H1 (cell line): ENCODE measurements around the gene LRWD1. TPM values are rescaled to one million over a fixed set of nuclear protein-coding genes. Genes with fewer than 3 reads are reported as not detected.
A peak's percentile ranks its signal among the peaks of the same experiment; 100 is the strongest.

Experiments
- CTCF ChIA-PET: fragments of 300-600 bp; sonication (Branson Sonifier 250); formaldehyde crosslinking; loops from one replicate; lab custom pipeline; 2021; ENCODE audit not compliant: partially characterized antibody; lab: Charles Lee
- POLR2A ChIA-PET: fragments of 300-600 bp; sonication (Branson Sonifier 250); formaldehyde crosslinking; loops from one replicate; lab custom pipeline; 2021; ENCODE audit warnings: inconsistent platforms; ENCODE audit not compliant: partially characterized antibody; lab: Charles Lee
- DNase-seq, 2 experiments: peaks; one replicate each; pipeline versions ENCODE4 v3.0.0 to v3.0.0-alpha.2; 2010 to 2022; ENCODE audit warnings: low spot score in 2 of 2, low read depth in 1 of 2, mixed read lengths in 1 of 2
- FAIRE-seq: peaks from 2 replicates; lab custom pipeline; 2011; peaks lifted over from hg19 to GRCh38; lab: Jason Lieb, UNC
- H2AFZ ChIP-seq: 2 replicates; pipeline ENCODE4 v1.8.1; 2012; ENCODE audit warnings: low read length, inconsistent platforms
- H2AK5ac ChIP-seq: 2 replicates; pipeline ENCODE4 v1.6.1; 2013; ENCODE audit warnings: low read depth, low read length
- H2BK120ac ChIP-seq: replicated peaks from 2 replicates; pipeline ENCODE3; 2013; ENCODE audit warnings: low read depth, low read length, inconsistent platforms
- H2BK12ac ChIP-seq: 2 replicates; pipeline ENCODE4 v1.6.1; 2013; ENCODE audit warnings: low read depth, low read length
- H2BK15ac ChIP-seq: 2 replicates; pipeline ENCODE4 v1.6.1; 2013; ENCODE audit warnings: low read length
- H2BK20ac ChIP-seq: 2 replicates; pipeline ENCODE4 v1.6.1; 2013; ENCODE audit warnings: low read length
- H2BK5ac ChIP-seq: 2 replicates; pipeline ENCODE4 v1.6.1; 2013; ENCODE audit warnings: low read depth, low read length
- H3K14ac ChIP-seq: 2 replicates; pipeline ENCODE4 v1.6.1; 2013; ENCODE audit warnings: inconsistent platforms; ENCODE audit not compliant: insufficient read length
- H3K18ac ChIP-seq: 2 replicates; pipeline ENCODE4 v1.6.1; 2013; ENCODE audit warnings: low read length; ENCODE audit errors: extremely low read depth
- H3K23ac ChIP-seq: 2 replicates; pipeline ENCODE4 v1.6.1; 2013; ENCODE audit warnings: inconsistent platforms; ENCODE audit not compliant: insufficient read length
- H3K23me2 ChIP-seq: 2 replicates; pipeline ENCODE4 v1.6.1; 2013; ENCODE audit warnings: low read depth, low read length
- H3K27ac ChIP-seq: 2 replicates; pipeline ENCODE4 v1.6.1; 2011; ENCODE audit warnings: low read depth, low read length, inconsistent platforms
- H3K27me3 ChIP-seq, 4 experiments: replicated peaks in 1 of 4; 1 replicate in 1 of 4; 2 replicates in 3 of 4; pipeline versions ENCODE4 v1.6.1 to v1.8.1; 2011 to 2013; ENCODE audit warnings: low read length in 3 of 4, mild to moderate bottlenecking in 3 of 4, inconsistent platforms in 2 of 4, mixed read lengths in 2 of 4, moderate library complexity in 1 of 4; ENCODE audit not compliant: control insufficient read depth in 3 of 4, insufficient read depth in 3 of 4; ENCODE audit errors: extremely low read depth in 1 of 4
- H3K36me3 ChIP-seq, 4 experiments: 2 replicates each; pipeline versions ENCODE4 v1.6.1 to v1.8.1; 2011 to 2013; ENCODE audit warnings: mild to moderate bottlenecking in 4 of 4, low read length in 3 of 4, moderate library complexity in 2 of 4, control low read depth in 1 of 4, inconsistent platforms in 1 of 4; ENCODE audit not compliant: insufficient read depth in 4 of 4, control insufficient read depth in 2 of 4
- H3K4ac ChIP-seq: replicated peaks from 2 replicates; pipeline ENCODE3; 2013; ENCODE audit warnings: low read length, low read depth, mixed read lengths, inconsistent platforms; ENCODE audit not compliant: insufficient read length
- H3K4me1 ChIP-seq, 4 experiments: replicated peaks in 1 of 4; 1 replicate in 1 of 4; 2 replicates in 3 of 4; pipeline versions ENCODE4 v1.6.1 to v1.8.1; 2011 to 2013; ENCODE audit warnings: low read length in 3 of 4, inconsistent platforms in 2 of 4, mixed read lengths in 1 of 4; ENCODE audit not compliant: insufficient read depth in 4 of 4, control insufficient read depth in 3 of 4
- H3K4me2 ChIP-seq, 2 experiments: 2 replicates each; pipeline versions ENCODE4 v1.6.1 to v1.8.1; 2011 to 2013; ENCODE audit warnings: low read depth in 2 of 2, low read length in 2 of 2, control low read depth in 1 of 2, inconsistent platforms in 1 of 2, mild to moderate bottlenecking in 1 of 2; ENCODE audit not compliant: insufficient read depth in 1 of 2
- H3K4me3 ChIP-seq, 4 experiments: fragments of 200-600, 300-600 bp in 1 of 4; sonication (generic), shearing (Covaris generic), sonication (Bioruptor Twin) in 1 of 4; 2 replicates each; pipeline versions ENCODE4 v1.5.1 to v1.8.1; 2011 to 2016; ENCODE audit warnings: low read length in 4 of 4, low read depth in 3 of 4, control low read depth in 2 of 4, inconsistent platforms in 2 of 4, mild to moderate bottlenecking in 2 of 4, mixed read lengths in 1 of 4, moderate library complexity in 1 of 4; ENCODE audit not compliant: insufficient read depth in 2 of 4; ENCODE audit errors: extremely low read depth in 1 of 4
- H3K56ac ChIP-seq: replicated peaks from 2 replicates; pipeline ENCODE3; 2013; ENCODE audit warnings: low read depth, mild to moderate bottlenecking, mixed read lengths, low read length, inconsistent platforms; ENCODE audit not compliant: insufficient read length
- H3K79me1 ChIP-seq: 2 replicates; pipeline ENCODE4 v1.6.1; 2013; ENCODE audit warnings: low read depth, low read length, control low read depth
- H3K79me2 ChIP-seq, 2 experiments: 2 replicates each; pipeline versions ENCODE4 v1.6.1 to v1.8.1; 2012 to 2013; ENCODE audit warnings: low read length in 2 of 2, mild to moderate bottlenecking in 2 of 2, inconsistent platforms in 1 of 2; ENCODE audit not compliant: insufficient read depth in 2 of 2, control insufficient read depth in 1 of 2
- H3K9ac ChIP-seq, 4 experiments: replicated peaks in 1 of 4; 1 replicate in 1 of 4; 2 replicates in 3 of 4; pipeline versions ENCODE4 v1.6.1 to v1.8.1; 2011 to 2013; ENCODE audit warnings: low read depth in 3 of 4, low read length in 3 of 4, control low read depth in 2 of 4, mild to moderate bottlenecking in 2 of 4, moderate library complexity in 2 of 4, inconsistent platforms in 1 of 4; ENCODE audit errors: extremely low read depth in 1 of 4
- H3K9me3 ChIP-seq, 2 experiments: 2 replicates each; pipeline versions ENCODE4 v1.6.1 to v1.8.1; 2012 to 2013; ENCODE audit warnings: mild to moderate bottlenecking in 2 of 2, moderate library complexity in 2 of 2, control low read depth in 1 of 2, inconsistent platforms in 1 of 2, low read depth in 1 of 2, low read length in 1 of 2, mixed read lengths in 1 of 2; ENCODE audit not compliant: insufficient read depth in 2 of 2
- H4K20me1 ChIP-seq, 2 experiments: replicated peaks in 1 of 2; 2 replicates each; pipeline versions ENCODE3 to v1.8.1; 2011 to 2013; ENCODE audit warnings: inconsistent platforms in 2 of 2, low read length in 2 of 2, mild to moderate bottlenecking in 1 of 2; ENCODE audit not compliant: insufficient read depth in 2 of 2, control insufficient read depth in 1 of 2
- H4K5ac ChIP-seq: 2 replicates; pipeline ENCODE4 v1.6.1; 2013; ENCODE audit warnings: low read length, low read depth, mixed read lengths, inconsistent platforms; ENCODE audit not compliant: insufficient read length
- H4K8ac ChIP-seq: 2 replicates; pipeline ENCODE4 v1.8.0; 2013; ENCODE audit warnings: mild to moderate bottlenecking, moderate library complexity, low read length, inconsistent platforms; ENCODE audit not compliant: insufficient read depth; ENCODE audit errors: extremely low read depth
- H4K91ac ChIP-seq: replicated peaks from 2 replicates; pipeline ENCODE3; 2013; ENCODE audit warnings: low read length, mixed read lengths, inconsistent platforms; ENCODE audit not compliant: insufficient read length
- FOSL1 ChIP-seq: IDR thresholded peaks from 2 replicates; pipeline ENCODE4 v1.6.1; 2011; ENCODE audit warnings: mild to moderate bottlenecking, low read depth, low read length, moderate library complexity; ENCODE audit not compliant: insufficient read depth
- POLR2AphosphoS5 ChIP-seq: IDR thresholded peaks from 2 replicates; pipeline ENCODE4 v1.6.1; 2011; ENCODE audit warnings: low read depth, low read length
- WGBS, 2 experiments: shearing (Covaris generic) in 1 of 2; methylation state at CpG; one replicate each; pipeline versions ENCODE4 v1.1.6 to v1.1.7; 2013 to 2015; ENCODE audit warnings: low lambda C conversion rate in 2 of 2, mixed read lengths in 2 of 2, inconsistent platforms in 1 of 2, low coverage in 1 of 2, missing lambda C conversion rate in 1 of 2; ENCODE audit not compliant: insufficient replicate concordance in 2 of 2, insufficient coverage in 1 of 2, insufficient read length in 1 of 2; ENCODE audit errors: extremely low coverage in 1 of 2, missing lambda C conversion rate in 1 of 2; 5-methylcytosine and 5-hydroxymethylcytosine counted together
- polyA plus RNA-seq, 7 experiments: library from polyadenylated mRNA; depleted of rRNA in 3 of 7; stranded (reverse) in 5 of 7; unstranded in 2 of 7; fragments of >200 nt in 5 of 7; fragments of 200-250 nt in 2 of 7; gene quantifications; 1 replicate in 5 of 7; 2 replicates in 1 of 7; 4 replicates in 1 of 7; pipeline versions ENCODE4 v1.2.1 to v1.2.3, GENCODE V29; 2011 to 2013; ENCODE audit warnings: missing spikeins in 2 of 7, mixed read lengths in 2 of 7
- total RNA-seq: library from RNA; stranded (reverse); fragmentation: NEBNext Ultra II Directional; extraction: Animal tissue kit (Norgen Biotek cat#: 25700); gene quantifications from 2 replicates; pipeline ENCODE4 v1.2.1, GENCODE V29; 2021

The LRWD1 gene
- total and polyA plus RNA-seq, 2 of the 8 experiments (the other 6 are each of a cell fraction or from before 2014, with no cell fraction given), result 23.4 to 26.8 TPM

DNA sequence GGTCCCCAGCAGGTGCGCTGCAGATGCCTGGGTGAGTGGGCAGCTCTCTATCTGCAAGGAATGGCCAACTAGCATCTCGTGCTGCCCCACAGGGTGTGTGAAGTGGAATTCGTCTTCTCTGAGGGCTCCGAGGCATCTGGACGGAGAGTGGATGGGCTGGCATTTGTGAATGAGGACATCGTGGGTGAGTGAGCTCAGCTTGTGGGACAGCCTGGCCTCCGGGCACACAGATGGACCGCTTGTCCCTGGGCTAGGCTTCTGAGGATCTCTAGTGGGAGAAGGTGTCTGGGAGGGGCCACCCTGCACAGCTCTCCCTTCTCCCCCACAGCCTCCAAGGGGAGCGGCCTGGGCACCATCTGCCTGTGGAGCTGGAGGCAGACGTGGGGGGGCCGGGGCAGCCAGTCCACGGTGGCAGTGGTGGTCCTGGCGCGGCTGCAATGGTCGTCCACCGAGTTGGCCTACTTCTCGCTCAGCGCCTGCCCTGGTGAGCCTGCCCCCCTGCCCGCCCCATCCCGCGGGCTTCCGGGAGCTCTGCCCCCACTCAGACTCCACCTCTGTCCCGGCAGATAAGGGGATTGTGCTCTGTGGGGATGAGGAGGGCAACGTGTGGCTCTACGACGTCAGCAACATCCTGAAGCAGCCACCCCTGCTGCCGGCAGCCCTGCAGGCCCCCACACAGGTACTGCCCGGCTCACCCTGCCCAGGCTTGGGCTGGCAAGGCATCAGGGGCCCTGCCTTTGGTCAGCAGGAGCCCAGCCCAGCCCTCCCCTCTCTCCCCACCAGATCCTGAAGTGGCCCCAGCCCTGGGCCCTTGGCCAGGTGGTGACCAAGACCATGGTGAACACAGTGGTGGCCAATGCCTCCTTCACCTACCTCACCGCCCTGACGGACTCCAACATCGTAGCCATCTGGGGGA lies 7.6 kb downstream of the LRWD1 start:
- Histone ChIP-seq H3K4me2 (no peak overlapping the region), H2BK5ac (no peak overlapping the region), H3K9ac (no peak overlapping the region; a peak in 1 of 7 replicates), H3K79me1 (no peaks in the 10 kb centered on the region), H4K8ac (peak overlapping the region; percentile 89; the same call in 1 of the 2 replicates), H3K36me3 (peaks cover 2 to 14% (median 8%) of the 10 kb centered on the region in 4 experiments; a peak in 6 of 8 replicates), H2BK120ac (no peak overlapping the region), H3K4me1 (no peaks in the 10 kb centered on the region), H3K4me3 (no peak overlapping the region), H3K27me3 (no peaks in the 10 kb centered on the region), H3K56ac (no peak overlapping the region), H3K23ac (no peak overlapping the region), H2BK15ac (no peak overlapping the region), H3K79me2 (no peaks in the 10 kb centered on the region), H3K18ac (no peak overlapping the region), H4K5ac (no peak overlapping the region), H3K9me3 (no peaks in the 10 kb centered on the region), H2AK5ac (no peak overlapping the region), H3K14ac (no peak overlapping the region), H3K4ac (no peak overlapping the region), H4K91ac (no peak overlapping the region), H3K27ac (no peak overlapping the region), H2BK12ac (no peak overlapping the region), H2BK20ac (no peak overlapping the region), H4K20me1 (peaks cover 0 to 8% of the 10 kb centered on the region in 2 experiments), H2AFZ (no peak overlapping the region), H3K23me2 (no peaks in the 10 kb centered on the region)
- TF ChIP-seq POLR2AphosphoS5 (0 out of 2 replicates have a peak, but pooled peaks have one; percentile 27), FOSL1 (no peak)
- POLR2A ChIA-PET, result interaction anchor here (1.2 to 1.4 kb wide), 4 partner anchors 18 to 152 kb away, joined by 3 read pairs; no protein-coding TSS in a partner anchor
- peak in 1 of 2 experiments; percentile 41 for DNase-seq
- FAIRE-seq, result no peak
- CTCF ChIA-PET, result interaction anchor here (1.2 to 1.5 kb wide), 2 partner anchors 60 kb away, joined by 3 to 6 read pairs; no protein-coding TSS in a partner anchor
- WGBS, 2 experiments, result 88% methylated on average over 31 of the region's 31 CpGs; no CpG with 5 or more reads in 1 of the 2 experiments
